Activated T-helper 1 cell treated with anti-CD3 and anti-CD28 coated beads, Interleukin-12 subunit alpha, Interleukin-12 subunit beta, Interleukin-2, Interleukin-4 antibody, amounts not matched to agents 30 ng/mL and 10 ng/mL and 1 ng/mL, durations not matched to agents 14 hours and 24 hours and 36 hours (primary cell): ENCODE data around the gene AHNAK2. TPM values are rescaled to one million over a fixed set of nuclear protein-coding genes. Genes with fewer than 3 reads are reported as not detected.
"Not testable (repeated sequence)": the region's sequence is repeated elsewhere in the genome, so short reads cannot be mapped to it uniquely, and the experiment has no call there.

Experiments
- DNase-seq: peaks from one replicate; pipeline ENCODE4 v3.0.0; 2021; ENCODE audit warnings: low spot score
- H3K27ac Mint-ChIP-seq: one replicate; pipeline ENCODE4 v1.8.0; 2021; ENCODE audit warnings: mild to moderate bottlenecking, mixed read lengths
- H3K27me3 Mint-ChIP-seq: one replicate; pipeline ENCODE4 v1.8.0; 2022; ENCODE audit warnings: mild to moderate bottlenecking, moderate library complexity, mixed read lengths; ENCODE audit not compliant: insufficient read depth
- H3K36me3 Mint-ChIP-seq: one replicate; pipeline ENCODE4 v1.8.0; 2021; ENCODE audit warnings: low read depth, mixed read lengths
- H3K4me1 Mint-ChIP-seq: one replicate; pipeline ENCODE4 v1.8.0; 2021; ENCODE audit warnings: low read depth, mixed read lengths
- H3K4me3 Mint-ChIP-seq: one replicate; pipeline ENCODE4 v1.8.0; 2021; ENCODE audit warnings: mild to moderate bottlenecking, moderate library complexity, mixed read lengths
- H3K9me3 Mint-ChIP-seq: one replicate; pipeline ENCODE4 v1.8.0; 2021; ENCODE audit warnings: mixed read lengths
- intact Hi-C: fragments of 100-400 bp; cut with micrococcal nuclease; formaldehyde crosslinking; loops from one replicate; pipeline ENCODE4 v1.15.1; 2024
- total RNA-seq: library from RNA; stranded (reverse); gene quantifications from 2 replicates; pipeline ENCODE4 v1.2.3, GENCODE V29; 2022

The AHNAK2 gene
- total RNA-seq, 1 donor from 2014 or later: 0.05 TPM

GRCh38 chr14:104919152-104919992 is 58.8 kb downstream of the AHNAK2 start:
- not testable (repeated sequence) for H3K4me3 Mint-ChIP-seq, H3K27ac Mint-ChIP-seq

GRCh38 chr14:104917993-104918392 is 60.2 kb downstream of the AHNAK2 start:
- Mint-ChIP-seq H3K4me1 (no peaks in the 10 kb centered on the region), H3K27me3 (peaks cover 18% of the 10 kb centered on the region), H3K36me3 (no peaks in the 10 kb centered on the region), H3K27ac (no peak overlapping the region), H3K9me3 (no peaks in the 10 kb centered on the region), H3K4me3 (no peak overlapping the region)
- intact Hi-C loops: no loop called here
- DNase-seq: no peak

More at GRCh38 chr14:104919152-104919992, 58.8 kb downstream of the AHNAK2 start:
- DNase-seq, H3K9me3 Mint-ChIP-seq, H3K4me1 Mint-ChIP-seq, H3K36me3 Mint-ChIP-seq, intact Hi-C loops: not testable (repeated sequence)
- H3K27me3 Mint-ChIP-seq: peaks cover 14% of the 10 kb centered on the region

- no peak for DNase-seq
- intact Hi-C loops: no loop called here
- Mint-ChIP-seq H3K27me3 (peaks cover 18% of the 10 kb centered on the region), H3K4me3 (no peak overlapping the region), H3K27ac (no peak overlapping the region), H3K36me3 (no peaks in the 10 kb centered on the region), H3K4me1 (no peaks in the 10 kb centered on the region), H3K9me3 (peaks cover 1% of the 10 kb centered on the region)
Observed at GRCh38 chr14:104917116-104917515, 61.1 kb downstream of the AHNAK2 start.

- Mint-ChIP-seq H3K27ac (no peak overlapping the region), H3K36me3 (no peaks in the 10 kb centered on the region), H3K27me3 (peaks cover 20% of the 10 kb centered on the region), H3K4me1 (no peaks in the 10 kb centered on the region), H3K4me3 (no peak overlapping the region), H3K9me3 (peaks cover 5% of the 10 kb centered on the region)
- intact Hi-C loops: no loop called here
- no peak for DNase-seq
Observed at GRCh38 chr14:104913435-104913834, 64.7 kb downstream of the AHNAK2 start.

- no peak for DNase-seq
- no peaks in the 10 kb centered on the region for H3K36me3 Mint-ChIP-seq
- peaks cover 30% of the 10 kb centered on the region for H3K27me3 Mint-ChIP-seq
- H3K9me3 Mint-ChIP-seq: peaks cover 5% of the 10 kb centered on the region
- no peaks in the 10 kb centered on the region for H3K4me1 Mint-ChIP-seq
- no peak overlapping the region for H3K4me3 Mint-ChIP-seq
- intact Hi-C loops: no loop called here
- no peak overlapping the region for H3K27ac Mint-ChIP-seq
Observed at GRCh38 chr14:104912053-104912452, 66.1 kb downstream of the AHNAK2 start.

- intact Hi-C loops: no loop called here
- Mint-ChIP-seq H3K27me3 (peaks cover 22% of the 10 kb centered on the region), H3K4me1 (no peaks in the 10 kb centered on the region), H3K36me3 (no peaks in the 10 kb centered on the region), H3K9me3 (peaks cover 5% of the 10 kb centered on the region), H3K4me3 (no peak overlapping the region), H3K27ac (no peak overlapping the region)
- DNase-seq: no peak
Observed at GRCh38 chr14:104908303-104908702, 69.9 kb downstream of the AHNAK2 start.

GRCh38 chr14:104905579-104905933 is 72.6 kb downstream of the AHNAK2 start:
- H3K9me3 Mint-ChIP-seq, H3K36me3 Mint-ChIP-seq, H3K4me3 Mint-ChIP-seq, H3K4me1 Mint-ChIP-seq, intact Hi-C loops, DNase-seq, H3K27ac Mint-ChIP-seq: not testable (repeated sequence)
- peaks cover 21% of the 10 kb centered on the region for H3K27me3 Mint-ChIP-seq

- peaks cover 24% of the 10 kb centered on the region for H3K27me3 Mint-ChIP-seq
- intact Hi-C loops, DNase-seq, H3K36me3 Mint-ChIP-seq, H3K27ac Mint-ChIP-seq, H3K4me1 Mint-ChIP-seq, H3K4me3 Mint-ChIP-seq, H3K9me3 Mint-ChIP-seq: not testable (repeated sequence)
Observed at GRCh38 chr14:104904650-104905578, 73.3 kb downstream of the AHNAK2 start.

GRCh38 chr14:104903990-104904389 is 74.2 kb downstream of the AHNAK2 start:
- Mint-ChIP-seq H3K9me3 (no peaks in the 10 kb centered on the region), H3K27me3 (peaks cover 26% of the 10 kb centered on the region), H3K27ac (no peak overlapping the region), H3K4me3 (no peak overlapping the region), H3K4me1 (no peaks in the 10 kb centered on the region), H3K36me3 (no peaks in the 10 kb centered on the region)
- no peak for DNase-seq
- intact Hi-C loops: no loop called here

GRCh38 chr14:104900639-104901512 is 77.3 kb downstream of the AHNAK2 start:
- peaks cover 14% of the 10 kb centered on the region for H3K27me3 Mint-ChIP-seq
- no peaks in the 10 kb centered on the region for H3K9me3 Mint-ChIP-seq
- no peak overlapping the region for H3K4me3 Mint-ChIP-seq
- H3K36me3 Mint-ChIP-seq: no peaks in the 10 kb centered on the region
- no peak for DNase-seq
- H3K27ac Mint-ChIP-seq: no peak overlapping the region
- intact Hi-C loops: no loop called here
- H3K4me1 Mint-ChIP-seq: no peaks in the 10 kb centered on the region

GRCh38 chr14:104899781-104900180 is 78.4 kb downstream of the AHNAK2 start:
- Mint-ChIP-seq H3K36me3 (no peaks in the 10 kb centered on the region), H3K4me3 (no peak overlapping the region), H3K27ac (no peak overlapping the region), H3K27me3 (peaks cover 12% of the 10 kb centered on the region), H3K4me1 (no peaks in the 10 kb centered on the region), H3K9me3 (no peaks in the 10 kb centered on the region)
- intact Hi-C loops: loop anchor here (5.0 kb wide), 1 partner anchor 148 kb away; no protein-coding TSS in a partner anchor
- no peak for DNase-seq

- DNase-seq: no peak
- H3K36me3 Mint-ChIP-seq: no peaks in the 10 kb centered on the region
- no peak overlapping the region for H3K4me3 Mint-ChIP-seq
- intact Hi-C loops: loop anchor here (5.0 kb wide), 1 partner anchor 148 kb away; no protein-coding TSS in a partner anchor
- no peaks in the 10 kb centered on the region for H3K4me1 Mint-ChIP-seq
- H3K27ac Mint-ChIP-seq: no peak overlapping the region
- H3K27me3 Mint-ChIP-seq: peaks cover 9% of the 10 kb centered on the region
- H3K9me3 Mint-ChIP-seq: no peaks in the 10 kb centered on the region
Observed at GRCh38 chr14:104898870-104899510, 79.2 kb downstream of the AHNAK2 start.
